ENCODE measurements around the gene TCEAL3. TPM values are rescaled to one million over a fixed set of nuclear protein-coding genes. Genes with fewer than 3 reads are reported as not detected.

The TCEAL3 gene
- total RNA-seq, 1 experiment from 2014 or later = 21.0 TPM

Other genes with a start within 250 kb of the TCEAL3 start
- gene BEX3, start 231.4 kb upstream of the TCEAL3 start, total RNA-seq (2014; rRNA removed; shearing (Covaris generic)) = 303 and 319 TPM in 2 replicates
- 0.11 and 0.19 TPM in 2 replicates for gene RAB40A, start 88.5 kb upstream of the TCEAL3 start, total RNA-seq (2014; rRNA removed; shearing (Covaris generic))
- 45.1 and 50.6 TPM in 2 replicates for gene TCEAL4, start 22.4 kb upstream of the TCEAL3 start, total RNA-seq (2014; rRNA removed; shearing (Covaris generic))
- 21.5 and 42.7 TPM in 2 replicates for gene TCEAL1, start 21.0 kb downstream of the TCEAL3 start, total RNA-seq (2014; rRNA removed; shearing (Covaris generic))
- 806 and 914 TPM in 2 replicates for gene MORF4L2, start 78.7 kb downstream of the TCEAL3 start, total RNA-seq (2014; rRNA removed; shearing (Covaris generic))
- not detected in 2 replicates for gene TMEM31, start 102.9 kb downstream of the TCEAL3 start, total RNA-seq (2014; rRNA removed; shearing (Covaris generic))
- not detected in 2 replicates for gene PLP1, start 168.9 kb downstream of the TCEAL3 start, total RNA-seq (2014; rRNA removed; shearing (Covaris generic))
- 0.50 and 1.7 TPM in 2 replicates for gene RAB9B, start 224.3 kb downstream of the TCEAL3 start, total RNA-seq (2014; rRNA removed; shearing (Covaris generic))